Measurements from ENCODE around the gene CYP2A13.
"Not testable (repeated sequence)": the region's sequence is repeated elsewhere in the genome, so short reads cannot be mapped to it uniquely, and the experiment has no call there.

Gene CYP2A13

GRCh38 chr19:41134616-41135015 lies 46.4 kb downstream of the CYP2A13 start:
- Mint-ChIP-seq H3K4me1 (peaks cover 17% of the 10 kb centered on the region), H3K4me3 (peak overlapping the region; percentile 79), H3K9me3 (no peaks in the 10 kb centered on the region), H3K27ac (no peak overlapping the region), H3K27me3 (no peaks in the 10 kb centered on the region), H3K36me3 (no peaks in the 10 kb centered on the region)

GRCh38 chr19:41135390-41136384 lies 47.4 kb downstream of the CYP2A13 start:
- not testable (repeated sequence) for H3K36me3 Mint-ChIP-seq, H3K9me3 Mint-ChIP-seq, H3K27me3 Mint-ChIP-seq, H3K27ac Mint-ChIP-seq
- peaks cover 17% of the 10 kb centered on the region for H3K4me1 Mint-ChIP-seq
- peak overlapping the region; percentile 91 for H3K4me3 Mint-ChIP-seq

- no peaks in the 10 kb centered on the region for H3K27me3 Mint-ChIP-seq
- peak overlapping the region; percentile 76 for H3K4me3 Mint-ChIP-seq
These were observed 48.6 kb downstream of the CYP2A13 start for GRCh38 chr19:41136636-41137455.

GRCh38 chr19:41144403-41144802 lies 56.2 kb downstream of the CYP2A13 start:
- H3K27me3 Mint-ChIP-seq = no peaks in the 10 kb centered on the region
- no peak overlapping the region for H3K27ac Mint-ChIP-seq
- H3K9me3 Mint-ChIP-seq = no peaks in the 10 kb centered on the region
- no peaks in the 10 kb centered on the region for H3K4me1 Mint-ChIP-seq
- no peak overlapping the region for H3K4me3 Mint-ChIP-seq
- H3K36me3 Mint-ChIP-seq = no peaks in the 10 kb centered on the region

More at GRCh38 chr19:41136636-41137455, 48.6 kb downstream of the CYP2A13 start:
- no peaks in the 10 kb centered on the region for H3K9me3 Mint-ChIP-seq
- H3K4me1 Mint-ChIP-seq = peaks cover 17% of the 10 kb centered on the region
- H3K27ac Mint-ChIP-seq = peak overlapping the region; percentile 59
- H3K36me3 Mint-ChIP-seq = no peaks in the 10 kb centered on the region
